Activated CD4-positive, alpha-beta T cell treated with anti-CD3 and anti-CD28 coated beads, Interleukin-2, amount 50 U/mL, for 48 hours (primary cell): ENCODE data around the gene ATF6B.
A peak's percentile ranks its signal among the peaks of the same experiment; 100 is the strongest.
"Not testable (repeated sequence)": the region's sequence is repeated elsewhere in the genome, so short reads cannot be mapped to it uniquely, and the experiment has no call there.

Experiments
- DNase-seq, 2 experiments: peaks; one replicate each; pipeline ENCODE4 v3.0.0-alpha.2; 2020

The ATF6B gene

DNA sequence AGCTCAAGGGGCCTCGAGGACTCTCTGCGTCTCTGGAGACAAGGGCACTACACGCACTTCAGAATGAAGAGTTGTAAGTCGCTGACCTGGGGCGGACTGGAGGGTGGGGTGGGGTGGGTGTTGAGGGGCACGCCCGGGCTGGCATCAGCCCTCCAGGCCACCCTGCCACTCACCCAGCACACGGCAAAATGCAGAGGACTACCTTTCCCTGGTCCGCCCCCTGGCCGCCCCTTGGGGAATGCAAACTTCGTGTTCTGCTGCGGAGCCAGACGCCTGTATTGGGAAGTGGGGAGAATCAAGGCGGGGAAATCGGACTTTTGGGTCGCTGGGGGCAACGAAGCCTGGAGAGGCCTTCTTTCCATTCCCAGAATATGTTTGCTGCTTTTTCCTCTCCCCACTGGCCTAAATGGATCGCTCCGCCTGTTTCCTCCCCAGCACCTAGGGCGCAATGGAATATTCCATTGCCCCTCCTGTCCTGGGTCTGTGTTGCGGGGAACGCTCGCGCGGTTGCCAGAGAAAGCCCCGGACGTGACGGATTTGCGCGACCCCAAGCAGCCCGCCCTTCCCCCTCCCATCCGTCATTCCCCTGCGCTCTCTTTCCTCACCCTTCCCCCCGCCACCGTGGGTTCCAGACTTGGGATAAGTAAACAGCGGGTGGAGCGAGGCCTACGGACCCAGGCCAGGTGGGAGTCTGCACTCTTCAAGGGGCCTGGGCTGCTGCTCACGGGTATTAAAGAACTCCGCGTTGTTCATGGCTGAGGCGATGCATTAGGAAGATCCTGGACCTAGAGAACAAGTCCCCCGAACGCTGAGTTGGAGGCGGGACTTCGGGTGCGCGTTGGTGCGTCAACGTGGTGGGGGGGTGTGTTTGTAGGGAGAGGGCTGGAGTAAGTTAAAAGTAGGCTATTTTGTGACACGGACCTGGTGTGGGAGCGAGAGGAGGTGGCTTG is 25.8 kb upstream of the ATF6B start, which contains the start of gene PPT2:
Gene PPT2, plus strand, starts transcription at position 578 of the 950 bp plus-strand sequence. CDS start 454 bp downstream, outside the sequence.
- peak; percentile 78 to 83 for DNase-seq

- DNase-seq, result no peak
Measured at GRCh38 chr6:32152769-32153563, 24.9 kb upstream of the ATF6B start.

DNA sequence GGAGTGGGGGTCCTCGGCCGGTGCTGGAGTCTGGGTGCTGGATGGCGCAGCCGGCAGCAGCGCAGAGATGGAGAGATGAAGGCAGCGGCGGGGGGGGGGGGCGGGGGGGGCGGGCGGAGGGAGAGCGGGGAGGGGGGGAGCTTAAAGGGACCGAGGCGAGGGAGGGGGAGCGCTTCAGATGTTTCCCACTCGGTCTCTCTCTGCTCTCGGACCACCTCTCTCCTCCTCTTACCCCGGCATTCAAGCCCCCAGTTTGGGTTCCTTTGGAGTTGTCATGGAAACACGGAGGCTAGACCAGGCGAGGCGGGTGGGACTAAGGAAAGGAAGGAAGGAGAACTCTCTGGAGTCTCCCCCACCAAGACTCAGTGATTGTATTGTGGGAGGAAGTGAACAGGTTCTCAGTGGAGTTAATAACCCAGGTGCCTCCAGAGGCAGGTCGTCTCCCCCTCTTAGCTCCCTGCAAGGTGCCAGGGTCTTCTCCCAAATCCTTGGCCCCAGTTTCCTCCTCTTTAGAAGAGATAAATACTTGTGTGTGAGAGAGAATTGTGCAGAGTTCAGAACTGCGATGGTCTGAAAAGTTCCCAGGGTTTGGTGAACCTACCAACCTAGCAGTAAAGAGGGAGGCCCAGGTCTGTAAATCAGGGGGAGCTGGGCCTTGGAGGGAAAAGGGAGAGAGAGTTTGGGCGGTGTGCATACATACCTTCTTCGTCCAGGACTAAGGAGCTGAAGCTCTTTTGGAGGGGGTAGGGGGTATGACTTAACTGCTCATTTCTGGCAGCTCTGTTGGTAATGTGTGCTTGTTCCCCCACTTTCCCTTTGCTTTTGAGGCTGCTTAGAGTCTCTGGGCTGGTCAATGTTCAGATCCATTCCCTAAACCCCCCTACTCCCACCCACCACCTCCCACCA is 24.1 kb upstream of the ATF6B start, which contains the start of gene PRRT1:
Gene PRRT1, minus strand, starts transcription at position 77 of the 906 bp plus-strand sequence. CDS start 112 bp downstream, outside the sequence.
- no peak for DNase-seq

GRCh38 chr6:32151181-32151862 is 23.3 kb upstream of the ATF6B start:
- no peak for DNase-seq

DNA sequence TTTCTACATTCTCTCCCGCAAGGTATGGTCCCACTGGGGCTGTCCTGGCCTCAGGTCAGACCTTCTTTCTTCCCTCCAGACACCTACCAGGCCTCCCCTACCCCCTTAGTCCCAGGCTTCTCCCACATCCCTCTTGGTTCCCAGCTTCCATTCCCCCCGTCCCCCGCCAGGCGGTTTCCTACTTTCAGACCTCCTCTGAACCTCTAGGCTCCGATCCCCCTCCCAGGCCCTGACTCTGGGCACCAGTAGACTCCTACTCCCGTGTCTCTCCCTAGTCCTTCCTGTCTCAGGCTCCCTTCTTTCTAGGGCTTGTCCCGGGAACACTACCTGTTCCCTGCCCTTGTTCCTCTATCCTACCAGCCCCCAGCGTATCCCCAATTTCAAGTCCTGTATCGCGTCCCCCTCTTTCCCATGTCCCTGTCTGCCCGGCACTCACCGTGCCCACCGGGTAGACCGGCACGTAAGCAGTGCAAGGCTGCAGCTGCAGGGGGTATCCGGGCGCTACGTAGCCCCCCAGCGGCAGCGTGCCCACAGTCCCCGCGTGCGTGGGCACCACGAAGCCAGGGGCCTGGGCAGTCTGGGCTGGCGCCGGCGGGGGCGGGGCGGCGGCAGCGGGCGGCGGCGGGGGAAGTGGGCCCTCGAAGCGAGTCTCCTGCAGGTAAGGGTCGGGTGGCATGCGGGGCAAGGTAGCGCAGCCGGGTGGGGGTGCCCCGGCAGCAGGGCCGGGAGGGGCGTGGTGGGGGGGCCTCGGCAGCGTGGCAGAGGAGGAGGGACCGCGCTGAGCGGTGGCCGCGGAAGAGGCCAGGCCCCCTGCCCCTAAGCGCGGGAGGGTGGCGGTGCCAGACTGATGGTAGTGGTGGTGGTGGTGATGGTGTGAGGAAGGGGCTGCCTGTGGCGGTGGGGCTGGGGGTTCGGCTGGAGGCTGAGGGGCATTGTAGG is 22.2 kb upstream of the ATF6B start:
- DNase-seq, result no peak

- no peak for DNase-seq
Measured at GRCh38 chr6:32149092-32149755, 21.2 kb upstream of the ATF6B start.

GRCh38 chr6:32148289-32149091 is 20.4 kb upstream of the ATF6B start:
- DNase-seq, result peak; percentile 73 to 77

- DNase-seq, result no peak
Measured at GRCh38 chr6:32147401-32148132, 19.5 kb upstream of the ATF6B start.

DNA sequence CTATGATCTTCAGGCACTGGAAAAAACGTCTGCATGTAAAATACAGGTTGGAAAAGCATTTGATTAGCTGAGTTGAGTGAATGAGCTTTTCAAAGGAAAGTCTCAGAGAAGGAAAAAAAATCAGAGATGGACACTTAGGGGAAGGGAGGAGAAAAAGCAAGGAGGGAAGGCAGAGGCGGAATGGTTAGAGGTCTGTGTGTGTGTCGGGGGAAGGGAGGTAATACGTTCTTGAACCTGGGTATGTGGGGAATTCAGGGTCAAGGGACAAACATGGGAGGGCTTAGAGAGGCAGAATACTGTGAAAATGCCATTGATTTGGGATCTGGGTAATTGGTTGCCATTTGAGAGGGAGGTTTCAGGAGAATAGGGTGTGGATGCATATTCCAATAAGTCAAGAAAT is 18.6 kb upstream of the ATF6B start:
- DNase-seq, result no peak

DNA sequence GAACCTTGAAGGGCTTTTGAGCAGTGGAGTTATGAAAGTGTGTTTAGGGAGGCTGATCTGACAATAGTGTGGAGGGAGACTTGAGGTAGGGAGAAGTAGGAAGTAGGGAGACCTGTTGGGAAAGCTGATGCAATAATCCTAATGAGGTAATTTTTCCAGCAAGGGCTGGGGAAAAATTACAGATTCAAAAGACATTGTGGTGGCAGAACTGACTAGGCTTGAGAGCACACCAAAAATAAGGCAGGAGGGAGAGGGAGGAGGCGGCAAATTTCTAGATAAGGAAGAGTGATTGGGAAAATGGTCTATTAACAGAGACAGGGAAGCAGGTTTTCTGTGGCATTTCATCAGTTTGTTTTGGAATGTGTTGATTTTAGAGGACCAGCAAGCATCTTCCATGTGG is 18.2 kb upstream of the ATF6B start:
- no peak for DNase-seq

DNA sequence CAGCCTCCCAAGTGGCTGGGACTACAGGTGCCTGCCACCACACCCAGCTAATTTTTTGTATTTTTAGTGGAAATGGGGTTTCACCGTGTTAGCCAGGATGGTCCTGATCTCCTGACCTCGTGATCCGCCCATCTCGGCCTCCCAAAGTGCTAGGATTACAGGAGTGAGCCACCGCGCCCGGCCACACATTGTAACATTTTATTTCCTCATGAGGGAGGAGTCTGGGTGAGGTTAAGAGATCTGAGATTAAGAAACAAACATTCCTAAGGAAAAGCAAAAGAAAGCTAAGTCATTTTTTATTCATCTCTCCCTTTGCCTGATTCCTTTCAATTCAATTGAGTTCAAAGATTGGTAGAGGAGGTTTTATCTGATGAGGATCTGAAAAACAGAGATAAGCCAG is 16.2 kb upstream of the ATF6B start:
- not testable (repeated sequence) for DNase-seq

- no peak for DNase-seq
Measured at GRCh38 chr6:32140420-32141046, 12.5 kb upstream of the ATF6B start.

- no peak for DNase-seq
Measured at GRCh38 chr6:32139590-32139989, 11.5 kb upstream of the ATF6B start.

- DNase-seq, result no peak
Measured at GRCh38 chr6:32137454-32137853, 9.4 kb upstream of the ATF6B start.

DNA sequence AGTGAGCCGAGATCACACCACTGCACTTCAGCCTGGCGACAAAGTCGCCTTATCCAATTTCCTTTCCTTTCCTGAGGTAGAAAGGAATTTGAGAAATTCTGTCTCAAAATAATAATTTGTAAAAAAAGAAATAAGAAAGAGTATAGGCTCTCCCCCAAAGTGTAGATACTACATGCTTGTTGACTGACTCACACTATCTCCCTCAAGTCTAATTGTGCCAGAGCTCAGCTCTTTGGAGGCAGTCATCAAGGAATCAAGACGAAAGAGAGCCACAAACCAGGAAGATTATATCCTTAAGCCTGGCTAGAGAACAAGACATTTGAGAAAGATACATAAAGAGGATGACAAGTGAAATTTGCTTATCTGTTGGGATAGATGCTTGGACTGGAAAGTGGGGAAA is 5.7 kb upstream of the ATF6B start:
- DNase-seq, result no peak

- DNase-seq, result no peak
Measured at GRCh38 chr6:32132110-32132509, 4.1 kb upstream of the ATF6B start.

DNA sequence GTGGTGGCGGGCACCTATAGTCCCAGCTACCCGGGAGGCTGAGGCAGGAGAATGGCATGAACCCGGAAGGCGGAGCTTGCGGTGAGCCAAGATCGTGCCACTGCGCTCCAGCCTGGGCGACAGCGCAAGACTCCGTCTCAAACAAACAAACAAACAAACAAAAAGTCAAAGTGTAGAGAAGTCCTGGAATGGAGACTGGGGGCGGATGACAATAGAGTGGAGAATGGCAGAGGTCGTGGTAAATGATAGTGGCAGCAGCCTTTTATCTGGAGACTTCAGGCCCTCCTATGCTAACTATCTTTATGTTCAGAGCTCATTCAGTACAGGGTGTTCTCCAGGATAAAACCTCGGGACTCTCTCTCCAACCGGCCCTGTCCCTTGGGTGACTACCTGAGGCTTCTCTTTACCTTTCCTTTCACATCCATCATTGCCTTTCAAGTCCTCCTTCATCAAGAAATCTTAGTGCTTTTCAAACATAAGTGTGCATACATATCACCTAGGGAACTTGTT is 3.4 kb upstream of the ATF6B start:
- no peak for DNase-seq
